Common myeloid progenitor, CD34-positive (primary cell): ENCODE results near the gene IL17RE.

Experiments used
- CTCF ChIA-PET: fragments of 350-600 bp; sonication (Branson Sonifier 250); formaldehyde crosslinking; loops from one replicate; lab custom pipeline; 2021; ENCODE audit warnings: antibody characterized with exemption; lab: Charles Lee
- POLR2A ChIA-PET: fragments of 350-600 bp; sonication (Branson Sonifier 250); formaldehyde crosslinking; loops from one replicate; lab custom pipeline; 2021; ENCODE audit warnings: antibody characterized with exemption; lab: Charles Lee
- DNase-seq, 3 donors: peaks; one replicate each; pipeline versions ENCODE4 v3.0.0 to v3.0.0-alpha.2; 2013
- H3K27ac ChIP-seq, 2 experiments: 1 replicate in 1 of 2; 2 replicates in 1 of 2; pipeline ENCODE4 v1.7.0; 2013; ENCODE audit warnings: inconsistent platforms in 2 of 2, low read length in 2 of 2, mild to moderate bottlenecking in 2 of 2, low read depth in 1 of 2, moderate library complexity in 1 of 2; ENCODE audit not compliant: severe bottlenecking in 2 of 2, insufficient read depth in 1 of 2, poor library complexity in 1 of 2
- H3K27me3 ChIP-seq, 5 experiments: replicated peaks in 2 of 5; 1 replicate in 3 of 5; 2 replicates in 2 of 5; pipeline versions ENCODE4 v1.6.1 to v1.7.0; 2013; ENCODE audit warnings: low read length in 4 of 5, mild to moderate bottlenecking in 2 of 5, moderate library complexity in 2 of 5, inconsistent platforms in 1 of 5; ENCODE audit not compliant: insufficient read depth in 5 of 5, control insufficient read depth in 4 of 5
- H3K36me3 ChIP-seq, 4 experiments: 1 replicate in 2 of 4; 2 replicates in 2 of 4; pipeline versions ENCODE4 v1.6.1 to v1.7.0; 2013; ENCODE audit warnings: low read length in 3 of 4, control low read depth in 1 of 4, mild to moderate bottlenecking in 1 of 4; ENCODE audit not compliant: control insufficient read depth in 4 of 4, insufficient read depth in 4 of 4
- H3K4me1 ChIP-seq, 4 experiments: 1 replicate in 3 of 4; 2 replicates in 1 of 4; pipeline versions ENCODE4 v1.6.1 to v1.7.1; 2013; ENCODE audit warnings: low read length in 3 of 4, mild to moderate bottlenecking in 3 of 4, control low read depth in 1 of 4, inconsistent platforms in 1 of 4, moderate library complexity in 1 of 4; ENCODE audit not compliant: control insufficient read depth in 4 of 4, insufficient read depth in 4 of 4; ENCODE audit errors: control extremely low read depth in 1 of 4
- H3K4me3 ChIP-seq, 7 experiments: 1 replicate in 4 of 7; 2 replicates in 3 of 7; pipeline versions ENCODE4 v1.5.1 to v1.7.0; 2013; ENCODE audit warnings: mild to moderate bottlenecking in 7 of 7, low read length in 6 of 7, moderate library complexity in 6 of 7, inconsistent platforms in 2 of 7, low read depth in 2 of 7, control low read depth in 1 of 7; ENCODE audit not compliant: insufficient read depth in 4 of 7, control insufficient read depth in 1 of 7; ENCODE audit errors: extremely low read depth in 1 of 7
- H3K9me3 ChIP-seq, 5 experiments: 1 replicate in 4 of 5; 2 replicates in 1 of 5; pipeline versions ENCODE4 v1.6.1 to v1.7.1; 2013; ENCODE audit warnings: low read length in 4 of 5, mild to moderate bottlenecking in 2 of 5, inconsistent platforms in 1 of 5, low read depth in 1 of 5, moderate library complexity in 1 of 5; ENCODE audit not compliant: control insufficient read depth in 4 of 5, insufficient read depth in 2 of 5; ENCODE audit errors: control extremely low read depth in 1 of 5
- whole genome bisulfite sequencing: methylation state at CpG from one replicate; pipeline ENCODE4 v1.1.5; 2013; ENCODE audit not compliant: insufficient coverage; 5-methylcytosine and 5-hydroxymethylcytosine counted together

The IL17RE gene

GRCh38 chr3:9912294-9912935 lies 9.8 kb downstream of the IL17RE start:
- Histone ChIP-seq H3K9me3 (peaks cover 0 to 4% (median 0%) of the 10 kb centered on the region in 5 experiments), H3K27me3 (no peaks in the 10 kb centered on the region), H3K4me3 (peak overlapping the region in 3 of 7 experiments; percentile 5 to 34 (median 22)), H3K36me3 (peaks cover 0 to 26% (median under 1%) of the 10 kb centered on the region in 4 experiments), H3K4me1 (peaks cover 4 to 55% (median 51%) of the 10 kb centered on the region in 4 experiments), H3K27ac (no peak overlapping the region)
- ChIA-PET CTCF (interaction anchor here (0.6 to 6.2 kb wide), 14 partner anchors 10 to 68 kb away, joined by 3 to 48 read pairs (median 4); partner anchors contain the start of genes CIDEC, CRELD1, IL17RE and JAGN1), POLR2A (interaction anchor here (1.4 to 2.2 kb wide), 2 partner anchors 10 to 21 kb away, joined by 6 to 11 read pairs; partner anchors contain the start of genes CRELD1 and IL17RE)
- peak; percentile 82 to 95 (median 93) for DNase-seq
- 22% methylated on average over 5 of the region's 7 CpGs for WGBS

GRCh38 chr3:9913601-9914000 lies 11.0 kb downstream of the IL17RE start:
- no peak overlapping the region for H3K27ac ChIP-seq
- no peaks in the 10 kb centered on the region for H3K27me3 ChIP-seq
- 97% methylated on average over 5 of the region's 5 CpGs for WGBS
- H3K4me1 ChIP-seq: peaks cover 4 to 57% (median 55%) of the 10 kb centered on the region in 4 experiments
- DNase-seq: no peak
- peaks cover 0 to 16% (median under 1%) of the 10 kb centered on the region in 4 experiments for H3K36me3 ChIP-seq
- ChIA-PET POLR2A (interaction anchor here (1.4 kb wide), 1 partner anchor 19 kb away, joined by 6 read pairs; the partner anchor contains the start of gene CRELD1), CTCF (interaction anchor here (0.7 to 6.2 kb wide), 9 partner anchors 11 to 67 kb away, joined by 3 to 48 read pairs (median 5); partner anchors contain the start of genes CIDEC, CRELD1, IL17RE and JAGN1)
- H3K9me3 ChIP-seq: peaks cover 0 to 4% (median 0%) of the 10 kb centered on the region in 5 experiments
- no peak overlapping the region for H3K4me3 ChIP-seq

- WGBS: 80% methylated on average over 1 of the region's 1 CpG
- POLR2A ChIA-PET: no interaction called here
- H3K27me3 ChIP-seq: no peaks in the 10 kb centered on the region
- H3K4me3 ChIP-seq: no peak overlapping the region
- H3K9me3 ChIP-seq: peaks cover 0 to 4% (median 0%) of the 10 kb centered on the region in 5 experiments
- H3K27ac ChIP-seq: no peak overlapping the region
- CTCF ChIA-PET: interaction anchor here (0.7 to 6.2 kb wide), 12 partner anchors 11 to 65 kb away, joined by 3 to 48 read pairs (median 4); partner anchors contain the start of genes CIDEC, CRELD1, IL17RE and JAGN1
- H3K4me1 ChIP-seq: peaks cover 4 to 57% (median 55%) of the 10 kb centered on the region in 4 experiments
- no peak for DNase-seq
- H3K36me3 ChIP-seq: peaks cover 0 to 12% (median under 1%) of the 10 kb centered on the region in 4 experiments
These were observed 11.4 kb downstream of the IL17RE start for GRCh38 chr3:9914011-9914410.

GRCh38 chr3:9914559-9915253 lies 12.1 kb downstream of the IL17RE start:
- WGBS: 24% methylated on average over 11 of the region's 15 CpGs
- peak overlapping the region; percentile 36 to 83 (median 68) for H3K4me3 ChIP-seq
- CTCF ChIA-PET: interaction anchor here (0.7 to 6.2 kb wide), 11 partner anchors 12 to 66 kb away, joined by 3 to 48 read pairs (median 4); partner anchors contain the start of genes CRELD1, IL17RE and JAGN1

GRCh38 chr3:9915254-9916141 lies 12.8 kb downstream of the IL17RE start:
- no peaks in the 10 kb centered on the region for H3K27me3 ChIP-seq
- H3K4me1 ChIP-seq: peaks cover 4 to 57% (median 55%) of the 10 kb centered on the region in 4 experiments
- peak overlapping the region; percentile 36 to 83 (median 68) for H3K4me3 ChIP-seq
- no peak overlapping the region for H3K27ac ChIP-seq
- H3K9me3 ChIP-seq: peaks cover 0 to 4% (median 0%) of the 10 kb centered on the region in 5 experiments
- DNase-seq: peak in 2 of 3 donors; percentile 47 to 63
- CTCF ChIA-PET: interaction anchor here (0.6 to 6.2 kb wide), 8 partner anchors 13 to 312 kb away, joined by 3 to 48 read pairs (median 4); partner anchors contain the start of gene IL17RE
- POLR2A ChIA-PET: interaction anchor here (1.0 to 2.3 kb wide), 2 partner anchors 18 to 24 kb away, joined by 7 to 8 read pairs; partner anchors contain the start of genes CRELD1 and JAGN1
- H3K36me3 ChIP-seq: peaks cover 0 to 10% (median under 1%) of the 10 kb centered on the region in 4 experiments
- WGBS: under 1% methylated on average over 78 of the region's 99 CpGs

More at GRCh38 chr3:9914559-9915253, 12.1 kb downstream of the IL17RE start:
- DNase-seq: no peak
- Histone ChIP-seq H3K36me3 (peaks cover 0 to 10% (median under 1%) of the 10 kb centered on the region in 4 experiments), H3K27me3 (no peaks in the 10 kb centered on the region), H3K4me1 (peaks cover 4 to 57% (median 55%) of the 10 kb centered on the region in 4 experiments), H3K27ac (no peak overlapping the region), H3K9me3 (peaks cover 0 to 4% (median 0%) of the 10 kb centered on the region in 5 experiments)
- POLR2A ChIA-PET: no interaction called here

GRCh38 chr3:9916346-9916733 lies 13.7 kb downstream of the IL17RE start:
- Histone ChIP-seq H3K27me3 (no peaks in the 10 kb centered on the region), H3K4me1 (peaks cover 4 to 57% (median 53%) of the 10 kb centered on the region in 4 experiments), H3K36me3 (peaks cover 0 to 2% (median under 1%) of the 10 kb centered on the region in 4 experiments), H3K27ac (peak overlapping the region in 1 of 2 experiments; percentile 70), H3K9me3 (peaks cover 0 to 4% (median 0%) of the 10 kb centered on the region in 5 experiments), H3K4me3 (peak overlapping the region in 6 of 7 experiments; percentile 25 to 83 (median 58))
- WGBS: 85% methylated on average over 5 of the region's 7 CpGs
- no peak for DNase-seq
- CTCF ChIA-PET: interaction anchor here (0.6 to 6.2 kb wide), 5 partner anchors 13 to 88 kb away, joined by 3 to 48 read pairs (median 5); partner anchors contain the start of gene IL17RE
- POLR2A ChIA-PET: interaction anchor here (2.3 kb wide), 1 partner anchor 17 kb away, joined by 7 read pairs; the partner anchor contains the start of gene CRELD1
